ENCODE data around the gene LCN1.

The LCN1 gene

DNA sequence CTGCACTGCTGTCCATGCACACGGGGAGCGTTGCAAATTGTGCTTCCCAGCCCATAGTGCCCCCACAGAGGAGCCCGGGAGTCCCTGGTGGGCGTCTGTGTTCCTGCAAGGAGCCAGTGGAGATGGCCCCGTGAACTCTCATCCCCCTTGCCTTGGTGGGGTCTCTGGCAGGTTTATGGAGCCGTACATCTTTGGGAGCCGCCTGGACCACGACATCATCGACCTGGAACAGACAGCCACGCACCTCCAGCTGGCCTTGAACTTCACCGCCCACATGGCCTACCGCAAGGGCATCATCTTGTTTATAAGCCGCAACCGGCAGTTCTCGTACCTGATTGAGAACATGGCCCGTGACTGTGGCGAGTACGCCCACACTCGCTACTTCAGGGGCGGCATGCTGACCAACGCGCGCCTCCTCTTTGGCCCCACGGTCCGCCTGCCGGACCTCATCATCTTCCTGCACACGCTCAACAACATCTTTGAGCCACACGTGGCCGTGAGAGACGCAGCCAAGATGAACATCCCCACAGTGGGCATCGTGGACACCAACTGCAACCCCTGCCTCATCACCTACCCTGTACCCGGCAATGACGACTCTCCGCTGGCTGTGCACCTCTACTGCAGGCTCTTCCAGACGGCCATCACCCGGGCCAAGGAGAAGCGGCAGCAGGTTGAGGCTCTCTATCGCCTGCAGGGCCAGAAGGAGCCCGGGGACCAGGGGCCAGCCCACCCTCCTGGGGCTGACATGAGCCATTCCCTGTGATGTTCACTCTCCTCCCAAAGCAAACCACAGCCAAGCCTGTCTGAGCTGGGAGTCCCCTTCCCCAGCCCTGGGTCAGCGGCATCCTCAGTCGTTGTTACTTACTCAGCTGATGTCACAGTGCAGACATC is 17.6 kb upstream of the LCN1 start:
- H3K36me3 ChIP-seq (ENCODE audit: control insufficient read depth, insufficient read depth, low read length) = peaks cover 14% of the 10 kb centered on the region
- no peaks in the 10 kb centered on the region for H3K27me3 ChIP-seq (ENCODE audit: control insufficient read depth, insufficient read depth, low read length)
- no peak overlapping the region for H3K9ac ChIP-seq (ENCODE audit: low read length)
- H3K27ac ChIP-seq (ENCODE audit: low read depth, low read length) = no peak overlapping the region
- peaks cover 8% of the 10 kb centered on the region for H3K4me1 ChIP-seq (ENCODE audit: control insufficient read depth, insufficient read depth, low read length)
- H3K4me3 ChIP-seq (ENCODE audit: low read length) = no peak overlapping the region

GRCh38 chr9:135504262-135505243 is 16.7 kb upstream of the LCN1 start:
- H3K27me3 ChIP-seq (ENCODE audit: control insufficient read depth, insufficient read depth, low read length) = no peaks in the 10 kb centered on the region
- H3K4me3 ChIP-seq (ENCODE audit: low read length) = no peak overlapping the region
- peaks cover 8% of the 10 kb centered on the region for H3K4me1 ChIP-seq (ENCODE audit: control insufficient read depth, insufficient read depth, low read length)
- H3K27ac ChIP-seq (ENCODE audit: low read depth, low read length) = no peak overlapping the region
- peaks cover 14% of the 10 kb centered on the region for H3K36me3 ChIP-seq (ENCODE audit: control insufficient read depth, insufficient read depth, low read length)
- no peak overlapping the region for H3K9ac ChIP-seq (ENCODE audit: low read length)

DNA sequence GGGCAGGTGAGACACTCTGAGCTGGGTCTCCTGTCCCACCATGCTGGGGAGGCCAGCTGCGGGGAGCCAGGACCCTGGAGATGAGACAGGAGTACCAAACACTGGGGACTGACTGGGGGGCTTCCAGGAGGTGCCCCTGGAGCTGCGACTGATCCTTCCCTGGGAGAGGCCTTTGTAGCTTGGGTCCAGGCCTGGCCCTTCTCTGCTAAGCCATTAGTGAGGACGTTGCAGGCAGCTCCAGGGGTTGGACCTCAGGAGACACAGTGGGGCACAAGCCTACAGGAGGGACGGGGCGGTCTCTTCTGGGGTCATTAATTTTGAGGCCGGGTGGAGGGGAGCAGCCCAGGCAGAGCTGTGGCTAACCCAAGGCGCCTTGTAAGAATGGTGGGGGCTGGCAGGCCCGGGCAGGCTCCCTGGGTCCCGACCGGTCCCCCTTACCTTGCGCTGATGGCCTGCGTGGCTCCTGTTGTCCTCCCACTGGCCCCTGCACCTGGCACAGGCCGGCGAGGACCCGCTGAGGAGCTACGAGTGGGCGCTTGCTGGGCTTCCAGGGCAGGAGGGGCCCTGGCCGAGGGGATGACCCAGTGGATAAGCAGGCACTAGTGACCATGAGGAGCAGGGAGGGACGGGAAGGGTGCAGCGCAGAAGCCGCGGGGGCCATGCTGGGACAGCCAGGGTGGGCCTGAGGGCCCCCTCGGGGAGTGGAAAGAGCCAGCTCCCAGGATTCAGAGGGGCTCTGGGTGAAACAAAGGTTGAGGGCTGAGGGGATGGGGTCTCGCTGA is 15.6 kb upstream of the LCN1 start:
- Histone ChIP-seq H3K4me1 (ENCODE audit: control insufficient read depth, insufficient read depth, low read length) (peaks cover 8% of the 10 kb centered on the region), H3K4me3 (ENCODE audit: low read length) (no peak overlapping the region), H3K9ac (ENCODE audit: low read length) (no peak overlapping the region), H3K27ac (ENCODE audit: low read depth, low read length) (no peak overlapping the region), H3K27me3 (ENCODE audit: control insufficient read depth, insufficient read depth, low read length) (no peaks in the 10 kb centered on the region), H3K36me3 (ENCODE audit: control insufficient read depth, insufficient read depth, low read length) (peaks cover 14% of the 10 kb centered on the region)

- no peak overlapping the region for H3K4me3 ChIP-seq (ENCODE audit: low read length)
- H3K27ac ChIP-seq (ENCODE audit: low read depth, low read length) = no peak overlapping the region
- H3K4me1 ChIP-seq (ENCODE audit: control insufficient read depth, insufficient read depth, low read length) = peaks cover 5% of the 10 kb centered on the region
- no peak overlapping the region for H3K9ac ChIP-seq (ENCODE audit: low read length)
- H3K27me3 ChIP-seq (ENCODE audit: control insufficient read depth, insufficient read depth, low read length) = no peaks in the 10 kb centered on the region
- H3K36me3 ChIP-seq (ENCODE audit: control insufficient read depth, insufficient read depth, low read length) = peaks cover 14% of the 10 kb centered on the region
Observed at GRCh38 chr9:135506327-135507103, 14.7 kb upstream of the LCN1 start.

DNA sequence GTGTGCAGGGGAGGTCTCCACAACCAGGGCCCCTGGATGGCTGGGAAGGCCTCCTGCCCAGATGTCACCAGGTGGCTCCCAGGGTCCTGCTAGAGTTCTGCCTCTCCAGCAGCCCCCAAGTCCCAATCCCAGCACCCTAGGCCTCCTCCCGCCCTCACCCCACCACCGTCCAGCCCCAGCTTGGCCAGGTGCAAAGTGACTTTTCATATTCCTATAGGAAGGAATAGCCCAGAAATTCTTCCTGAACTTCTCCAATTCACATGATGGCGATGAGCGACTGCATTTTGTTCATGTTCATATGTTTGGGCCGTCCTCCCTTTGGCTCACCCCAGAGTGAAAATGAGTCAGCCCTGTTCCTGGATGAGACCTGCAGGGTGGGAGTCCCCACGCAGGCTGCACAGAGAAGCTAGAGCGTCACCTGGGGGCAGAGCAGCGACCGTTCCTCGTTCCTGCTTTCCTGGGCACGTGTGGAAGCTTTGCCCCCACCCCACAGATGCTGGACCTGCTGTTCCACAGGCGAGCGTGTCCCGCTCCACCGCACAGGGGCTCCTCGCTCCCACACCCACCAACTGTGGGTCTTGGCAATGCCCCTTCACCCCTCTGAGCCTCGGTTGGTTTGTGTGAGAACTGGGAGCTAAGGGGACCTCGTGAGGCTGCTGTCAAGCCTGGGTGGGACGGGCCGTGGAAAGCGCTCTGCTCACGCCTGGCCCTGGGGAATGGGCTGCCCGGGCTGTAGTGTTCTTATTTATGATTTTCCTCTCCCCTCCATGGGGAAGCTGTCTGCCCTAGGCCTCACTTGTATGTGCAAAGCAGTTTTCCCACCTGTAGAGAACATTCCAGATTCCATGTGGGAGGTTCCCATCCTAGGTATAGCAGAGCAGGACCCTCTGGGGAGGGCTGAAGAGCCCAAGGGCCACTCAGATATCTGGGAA is 13.9 kb upstream of the LCN1 start:
- H3K4me3 ChIP-seq (ENCODE audit: low read length) = no peak overlapping the region
- H3K27me3 ChIP-seq (ENCODE audit: control insufficient read depth, insufficient read depth, low read length) = no peaks in the 10 kb centered on the region
- no peak overlapping the region for H3K9ac ChIP-seq (ENCODE audit: low read length)
- H3K36me3 ChIP-seq (ENCODE audit: control insufficient read depth, insufficient read depth, low read length) = peaks cover 14% of the 10 kb centered on the region
- no peaks in the 10 kb centered on the region for H3K4me1 ChIP-seq (ENCODE audit: control insufficient read depth, insufficient read depth, low read length)
- no peak overlapping the region for H3K27ac ChIP-seq (ENCODE audit: low read depth, low read length)

GRCh38 chr9:135508211-135508820 is 12.9 kb upstream of the LCN1 start:
- H3K4me1 ChIP-seq (ENCODE audit: control insufficient read depth, insufficient read depth, low read length) = no peaks in the 10 kb centered on the region

GRCh38 chr9:135509458-135509857 is 11.8 kb upstream of the LCN1 start:
- Histone ChIP-seq H3K36me3 (ENCODE audit: control insufficient read depth, insufficient read depth, low read length) (no peaks in the 10 kb centered on the region), H3K4me1 (ENCODE audit: control insufficient read depth, insufficient read depth, low read length) (no peaks in the 10 kb centered on the region), H3K27ac (ENCODE audit: low read depth, low read length) (no peak overlapping the region), H3K27me3 (ENCODE audit: control insufficient read depth, insufficient read depth, low read length) (no peaks in the 10 kb centered on the region), H3K9ac (ENCODE audit: low read length) (no peak overlapping the region), H3K4me3 (ENCODE audit: low read length) (no peak overlapping the region)

More at GRCh38 chr9:135508211-135508820, 12.9 kb upstream of the LCN1 start:
- no peaks in the 10 kb centered on the region for H3K27me3 ChIP-seq (ENCODE audit: control insufficient read depth, insufficient read depth, low read length)
- H3K9ac ChIP-seq (ENCODE audit: low read length) = no peak overlapping the region
- H3K36me3 ChIP-seq (ENCODE audit: control insufficient read depth, insufficient read depth, low read length) = peaks cover 9% of the 10 kb centered on the region
- no peak overlapping the region for H3K4me3 ChIP-seq (ENCODE audit: low read length)
- no peak overlapping the region for H3K27ac ChIP-seq (ENCODE audit: low read depth, low read length)

DNA sequence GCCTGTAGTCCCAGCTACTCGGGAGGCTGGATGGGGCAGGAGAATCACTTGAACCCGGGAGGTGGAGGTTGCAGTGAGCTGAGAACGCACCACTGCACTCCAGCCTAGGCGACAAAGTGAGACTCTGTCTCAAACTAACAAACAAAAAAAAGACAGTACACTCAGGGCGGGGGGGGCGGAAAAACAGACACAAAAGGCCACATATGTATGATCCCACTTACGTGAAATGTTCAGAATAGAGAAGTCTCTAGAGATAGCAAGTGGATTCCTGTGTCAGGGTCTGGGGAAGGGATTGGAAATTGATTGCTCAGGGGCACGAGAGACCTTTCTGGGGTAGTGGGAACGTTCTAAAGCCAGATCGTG is 9.0 kb upstream of the LCN1 start:
- Histone ChIP-seq H3K27ac (ENCODE audit: low read depth, low read length) (no peak overlapping the region), H3K27me3 (ENCODE audit: control insufficient read depth, insufficient read depth, low read length) (no peaks in the 10 kb centered on the region), H3K4me3 (ENCODE audit: low read length) (no peak overlapping the region), H3K4me1 (ENCODE audit: control insufficient read depth, insufficient read depth, low read length) (no peaks in the 10 kb centered on the region), H3K36me3 (ENCODE audit: control insufficient read depth, insufficient read depth, low read length) (no peaks in the 10 kb centered on the region), H3K9ac (ENCODE audit: low read length) (no peak overlapping the region)

DNA sequence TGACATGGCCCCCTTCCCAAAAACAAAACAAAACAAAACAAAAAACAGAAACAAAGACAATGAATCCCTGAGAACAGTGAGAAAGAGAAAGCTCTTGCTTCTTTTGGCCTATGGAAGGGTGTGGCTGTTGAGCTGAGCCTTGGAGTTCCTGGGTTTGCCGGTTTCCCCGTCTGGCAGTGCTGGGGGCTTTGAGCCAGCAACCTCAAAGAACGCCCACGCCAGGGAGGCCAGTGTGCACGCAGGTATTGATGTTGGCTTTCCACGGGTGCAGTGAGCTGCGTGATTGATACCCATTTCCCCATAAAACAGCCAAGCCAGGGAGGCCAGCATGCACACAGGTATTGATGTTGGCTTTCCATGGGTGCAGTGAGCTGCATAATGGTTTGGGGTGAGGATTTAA is 8.3 kb upstream of the LCN1 start:
- no peak overlapping the region for H3K27ac ChIP-seq (ENCODE audit: low read depth, low read length)
- no peak overlapping the region for H3K9ac ChIP-seq (ENCODE audit: low read length)
- no peak overlapping the region for H3K4me3 ChIP-seq (ENCODE audit: low read length)
- H3K36me3 ChIP-seq (ENCODE audit: control insufficient read depth, insufficient read depth, low read length) = no peaks in the 10 kb centered on the region
- no peaks in the 10 kb centered on the region for H3K27me3 ChIP-seq (ENCODE audit: control insufficient read depth, insufficient read depth, low read length)
- no peaks in the 10 kb centered on the region for H3K4me1 ChIP-seq (ENCODE audit: control insufficient read depth, insufficient read depth, low read length)

- Histone ChIP-seq H3K27me3 (ENCODE audit: control insufficient read depth, insufficient read depth, low read length) (no peaks in the 10 kb centered on the region), H3K4me1 (ENCODE audit: control insufficient read depth, insufficient read depth, low read length) (no peaks in the 10 kb centered on the region), H3K27ac (ENCODE audit: low read depth, low read length) (no peak overlapping the region)
Observed at GRCh38 chr9:135513351-135513846, 7.8 kb upstream of the LCN1 start.

More at GRCh38 chr9:135513351-135513846, 7.8 kb upstream of the LCN1 start:
- Histone ChIP-seq H3K4me3 (ENCODE audit: low read length) (no peak overlapping the region), H3K36me3 (ENCODE audit: control insufficient read depth, insufficient read depth, low read length) (no peaks in the 10 kb centered on the region), H3K9ac (ENCODE audit: low read length) (no peak overlapping the region)

All from rectal smooth muscle tissue (tissue), 1 donor.